HepG2 (cell line): Measurements from ENCODE around the gene PCLO. TPM values are rescaled to one million over a fixed set of nuclear protein-coding genes. Genes with fewer than 3 reads are reported as not detected.

Experiments
- ATAC-seq: fragments of 200-7000 bp; cut with Tn5 transposase; 3 replicates; pipeline ENCODE4 v1.9.1; 2020; ENCODE audit warnings: mild to moderate bottlenecking, moderate library complexity
- BruUV-seq: library from RNA; stranded (reverse); fragments of 400-500 nt; replicated peaks from 2 replicates; lab custom pipeline; 2021; lab: Mats Ljungman, UMichigan
- CTCF ChIA-PET: fragments of 300-600 bp; formaldehyde crosslinking; extraction: SDS; loops from one replicate; lab custom pipeline; 2021; ENCODE audit warnings: low total read pairs, inconsistent platforms, low intra/inter-chr PET ratio; lab: Yijun Ruan, JAX
- POLR2A ChIA-PET: fragments of 350-600 bp; sonication (Branson Sonifier 250); formaldehyde crosslinking; loops from one replicate; lab custom pipeline; 2020; ENCODE audit warnings: antibody characterized with exemption, inconsistent platforms; lab: Yijun Ruan, JAX
- DNase-seq: peaks from one replicate; pipeline ENCODE4 v3.0.0-alpha.2; 2015; ENCODE audit warnings: low spot score
- FAIRE-seq: peaks from 3 replicates; lab custom pipeline; 2011; peaks lifted over from hg19 to GRCh38; lab: Jason Lieb, UNC
- H2AFZ ChIP-seq: one replicate; pipeline ENCODE4 v1.6.1; 2011; ENCODE audit warnings: low read length, inconsistent platforms
- H3K27ac ChIP-seq: fragments of 300-600 bp; 3 replicates; pipeline ENCODE4 v1.8.0; 2011; ENCODE audit warnings: mixed run types, mild to moderate bottlenecking, mixed read lengths, low read length, inconsistent platforms; ENCODE audit not compliant: insufficient read depth; ENCODE audit errors: extremely low read length
- H3K27me3 ChIP-seq, 2 experiments: fragments of 200-600 bp in 1 of 2; 2 replicates in 1 of 2; 3 replicates in 1 of 2; pipeline versions ENCODE4 v1.6.0 to v1.8.0; 2011; ENCODE audit warnings: low read length in 2 of 2, mild to moderate bottlenecking in 2 of 2, moderate library complexity in 2 of 2, inconsistent platforms in 1 of 2; ENCODE audit not compliant: insufficient read depth in 2 of 2, control insufficient read depth in 1 of 2
- H3K36me3 ChIP-seq, 2 experiments: fragments of 200-600 bp in 1 of 2; replicated peaks in 1 of 2; 2 replicates in 1 of 2; 3 replicates in 1 of 2; pipeline versions ENCODE4 v1.5.1 to v1.8.0; 2011; ENCODE audit warnings: low read length in 2 of 2, inconsistent platforms in 1 of 2; ENCODE audit not compliant: insufficient read depth in 2 of 2, control insufficient read depth in 1 of 2
- H3K4me1 ChIP-seq: 2 replicates; pipeline ENCODE4 v1.5.1; 2012; ENCODE audit warnings: low read length, inconsistent platforms; ENCODE audit not compliant: insufficient read depth
- H3K4me2 ChIP-seq: 2 replicates; pipeline ENCODE4 v1.6.0; 2011; ENCODE audit warnings: low read depth, low read length, inconsistent platforms
- H3K4me3 ChIP-seq, 3 experiments: fragments of 200-600 bp in 1 of 3; sonication (generic), shearing (Covaris generic) in 1 of 3; replicated peaks in 1 of 3; 2 replicates each; pipeline ENCODE4 v1.5.1; 2011 to 2016; ENCODE audit warnings: low read length in 3 of 3, inconsistent platforms in 2 of 3, low read depth in 2 of 3, mild to moderate bottlenecking in 2 of 3, control low read depth in 1 of 3, mixed read lengths in 1 of 3; ENCODE audit not compliant: insufficient read depth in 1 of 3
- H3K79me2 ChIP-seq: one replicate; pipeline ENCODE4 v1.6.1; 2011; ENCODE audit warnings: low read length, inconsistent platforms; ENCODE audit not compliant: insufficient read depth
- H3K9ac ChIP-seq: 2 replicates; pipeline ENCODE4 v1.6.0; 2011; ENCODE audit warnings: mild to moderate bottlenecking, low read depth, low read length, inconsistent platforms; ENCODE audit not compliant: insufficient read depth
- H3K9me3 ChIP-seq: 2 replicates; pipeline ENCODE4 v1.5.1; 2012; ENCODE audit warnings: mild to moderate bottlenecking, low read length
- H4K20me1 ChIP-seq: 2 replicates; pipeline ENCODE4 v1.6.0; 2011; ENCODE audit warnings: inconsistent platforms, mild to moderate bottlenecking, low read length, moderate library complexity; ENCODE audit not compliant: insufficient read depth
- MIER2 ChIP-seq: IDR thresholded peaks from 2 replicates; pipeline ENCODE4 v1.6.1; 2016; ENCODE audit warnings: missing biosample characterization, missing genetic modification reagents
- NAIF1 ChIP-seq: sonication (generic); formaldehyde crosslinking; IDR thresholded peaks from 2 replicates; pipeline ENCODE4 v1.5.0; 2020; ENCODE audit warnings: mild to moderate bottlenecking, missing genetic modification reagents, borderline replicate concordance
- NFYC ChIP-seq: IDR thresholded peaks from 2 replicates; pipeline ENCODE4 v1.6.1; 2016; ENCODE audit warnings: missing genetic modification reagents, missing compliant biosample characterization
- RORA ChIP-seq: sonication (generic); formaldehyde crosslinking; IDR thresholded peaks from 2 replicates; pipeline ENCODE4 v1.5.0; 2020; ENCODE audit warnings: mild to moderate bottlenecking, missing genetic modification reagents, moderate library complexity
- SAP130 ChIP-seq: IDR thresholded peaks from 2 replicates; pipeline ENCODE4 v1.6.1; 2016; ENCODE audit warnings: low read depth
- STAT5B ChIP-seq: sonication (generic); formaldehyde crosslinking; IDR thresholded peaks from 2 replicates; pipeline ENCODE4 v1.4.0; 2020; ENCODE audit warnings: missing genetic modification reagents
- ZIK1 ChIP-seq: sonication (generic); formaldehyde crosslinking; IDR thresholded peaks from 2 replicates; pipeline ENCODE4 v1.5.0; 2020; ENCODE audit warnings: mild to moderate bottlenecking, low read depth, missing genetic modification reagents, borderline replicate concordance
- ZNF484 ChIP-seq: sonication (generic); formaldehyde crosslinking; IDR thresholded peaks from 2 replicates; pipeline ENCODE4 v1.5.1; 2020; ENCODE audit warnings: mild to moderate bottlenecking, low read depth, missing genetic modification reagents, borderline replicate concordance
- ZNF570 ChIP-seq: sonication (generic); formaldehyde crosslinking; IDR thresholded peaks from 2 replicates; pipeline ENCODE4 v1.4.0; 2020; ENCODE audit warnings: mild to moderate bottlenecking, missing genetic modification reagents, borderline replicate concordance
- ZSCAN9 ChIP-seq: IDR thresholded peaks from 2 replicates; pipeline ENCODE4 v1.6.1; 2016; ENCODE audit warnings: borderline replicate concordance
- WGBS: methylation state at CpG from one replicate; pipeline ENCODE4 v1.1.6; 2017; ENCODE audit warnings: low lambda C conversion rate; 5-methylcytosine and 5-hydroxymethylcytosine counted together
- in situ Hi-C: cut with HindIII; loops from 2 replicates; pipeline ENCODE4 v1.10.0; 2017; ENCODE audit warnings: low pct_unique_long_range_greater_than_20kb; ENCODE audit not compliant: extremely low pct_ligation_motif_present
- intact Hi-C: fragments of 100-400 bp; cut with micrococcal nuclease; formaldehyde crosslinking; loops from one replicate; pipeline ENCODE4 v1.10.0; 2022; ENCODE audit not compliant: unreplicated experiment
- polyA plus RNA-seq, 8 experiments: library from polyadenylated mRNA; depleted of rRNA in 3 of 8; stranded (reverse) in 7 of 8; unstranded in 1 of 8; fragments of >200 nt; fragmentation: Illumina TruSeq in 4 of 8; extraction: Trizol in 4 of 8; gene quantifications; 2 replicates each; pipeline versions ENCODE4 v1.2.1 to v1.2.3, GENCODE V29; 2011 to 2016; ENCODE audit warnings: low read depth in 4 of 8, missing spikeins in 1 of 8, mixed read lengths in 1 of 8; ENCODE audit not compliant: insufficient read depth in 1 of 8
- total RNA-seq, 5 experiments: library from RNA; depleted of rRNA; stranded (reverse); fragments of >200 nt; fragmentation: Illumina TruSeq; extraction: Trizol; gene quantifications; 2 replicates each; pipeline ENCODE4 v1.2.3, GENCODE V29; 2016; ENCODE audit warnings: low read depth in 1 of 5
- TF ChIP-seq, protein P1 (sequence below): IDR thresholded peaks from 2 replicates; pipeline ENCODE4 v1.4.0; 2020; ENCODE audit warnings: mild to moderate bottlenecking, missing genetic modification reagents
- TF ChIP-seq, protein P2 (sequence below): IDR thresholded peaks from 2 replicates; pipeline ENCODE4 v1.6.1; 2012; ENCODE audit warnings: low read depth, low read length, improper control_type of control experiment

PCLO gene
- total and polyA plus RNA-seq, 2 of the 13 experiments (the other 11 are each of a cell fraction or from before 2014, with no cell fraction given): 0.07 to 0.29 TPM

DNA sequence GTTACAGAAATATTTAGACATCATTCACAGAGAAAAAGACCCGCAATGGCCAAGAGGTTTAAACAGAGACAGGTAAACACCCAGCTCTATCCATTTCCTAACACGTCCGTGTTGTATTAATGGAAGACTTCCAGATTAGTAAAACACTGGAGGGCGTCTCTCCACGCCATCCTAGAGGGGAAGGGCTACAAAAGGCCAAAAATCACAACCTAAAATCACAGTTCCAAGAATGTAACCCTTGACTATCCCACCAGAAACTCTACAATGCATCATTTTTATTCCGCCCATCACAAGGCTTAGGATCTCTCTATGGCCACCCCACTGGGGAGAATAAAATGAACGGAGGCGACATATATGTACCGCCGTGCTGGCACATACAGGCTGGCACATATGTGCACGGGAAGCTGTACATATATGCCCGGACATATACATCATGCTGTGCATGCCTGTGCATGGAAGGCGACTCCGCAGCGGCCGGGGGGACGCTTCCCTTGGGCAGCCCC is 734 bp downstream of the PCLO start:
- intact Hi-C loops: no loop called here
- no peak overlapping the region for H3K27ac ChIP-seq
- FAIRE-seq (no peak), ATAC-seq (no peak), DNase-seq (no peak)
- H3K9me3 ChIP-seq: no peaks in the 10 kb centered on the region
- in situ Hi-C loops: no loop called here
- no peak for TF ChIP-seq STAT5B (CRISPR knock-in tag)
- 0 out of 2 replicates have a peak, but pooled peaks have one; percentile 26 for TF ChIP-seq NAIF1 (CRISPR knock-in tag)
- BruUV-seq: no TSS peak
- H3K4me2 ChIP-seq: peak overlapping the region; percentile 75
- CTCF ChIA-PET: no interaction called here
- no peaks in the 10 kb centered on the region for H3K27me3 ChIP-seq
- peaks cover 14% of the 10 kb centered on the region for H3K4me1 ChIP-seq
- WGBS: 12% methylated on average over 10 of the region's 17 CpGs
- no peaks in the 10 kb centered on the region for H3K79me2 ChIP-seq
- POLR2A ChIA-PET: no interaction called here
- H3K36me3 ChIP-seq: no peaks in the 10 kb centered on the region
- H3K4me3 ChIP-seq: peak overlapping the region; percentile 37 to 71 (median 56)
- no peaks in the 10 kb centered on the region; the same call in 1 of the 2 replicates for H4K20me1 ChIP-seq
- no peak overlapping the region for H2AFZ ChIP-seq
- H3K9ac ChIP-seq: no peak overlapping the region

DNA sequence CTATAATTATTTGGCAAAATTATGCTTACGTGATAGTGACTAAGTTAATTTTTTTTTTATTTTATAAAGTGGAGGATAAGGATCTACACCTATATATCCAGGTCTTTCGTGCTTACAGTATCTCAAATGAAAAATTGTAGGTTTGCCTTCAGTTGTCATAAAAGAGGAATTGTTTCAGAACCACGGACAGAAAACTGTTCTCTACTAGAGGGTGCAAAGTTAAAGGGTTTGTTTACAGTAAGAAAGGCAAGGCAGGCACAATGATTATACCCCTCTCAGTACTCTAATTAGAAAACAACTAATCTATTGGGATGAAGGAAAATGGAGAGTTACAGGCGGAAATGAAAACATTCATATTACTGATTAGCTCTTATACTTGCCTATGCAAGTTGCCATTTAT is 1.5 kb downstream of the PCLO start:
- WGBS: 2% methylated on average over 4 of the region's 4 CpGs
- no peak overlapping the region for H3K4me3 ChIP-seq
- TF ChIP-seq RORA (CRISPR knock-in tag): no peak
- no peak for TF ChIP-seq ZNF570 (CRISPR knock-in tag)
- TF ChIP-seq MIER2 (CRISPR knock-in tag): peak; percentile 95
- TF ChIP-seq ZSCAN9 (CRISPR knock-in tag): 0 out of 2 replicates have a peak, but pooled peaks have one; percentile 34
- no peak for TF ChIP-seq ZNF484
- no peak for TF ChIP-seq ZIK1 (CRISPR knock-in tag)
- TF ChIP-seq, protein P1, sequence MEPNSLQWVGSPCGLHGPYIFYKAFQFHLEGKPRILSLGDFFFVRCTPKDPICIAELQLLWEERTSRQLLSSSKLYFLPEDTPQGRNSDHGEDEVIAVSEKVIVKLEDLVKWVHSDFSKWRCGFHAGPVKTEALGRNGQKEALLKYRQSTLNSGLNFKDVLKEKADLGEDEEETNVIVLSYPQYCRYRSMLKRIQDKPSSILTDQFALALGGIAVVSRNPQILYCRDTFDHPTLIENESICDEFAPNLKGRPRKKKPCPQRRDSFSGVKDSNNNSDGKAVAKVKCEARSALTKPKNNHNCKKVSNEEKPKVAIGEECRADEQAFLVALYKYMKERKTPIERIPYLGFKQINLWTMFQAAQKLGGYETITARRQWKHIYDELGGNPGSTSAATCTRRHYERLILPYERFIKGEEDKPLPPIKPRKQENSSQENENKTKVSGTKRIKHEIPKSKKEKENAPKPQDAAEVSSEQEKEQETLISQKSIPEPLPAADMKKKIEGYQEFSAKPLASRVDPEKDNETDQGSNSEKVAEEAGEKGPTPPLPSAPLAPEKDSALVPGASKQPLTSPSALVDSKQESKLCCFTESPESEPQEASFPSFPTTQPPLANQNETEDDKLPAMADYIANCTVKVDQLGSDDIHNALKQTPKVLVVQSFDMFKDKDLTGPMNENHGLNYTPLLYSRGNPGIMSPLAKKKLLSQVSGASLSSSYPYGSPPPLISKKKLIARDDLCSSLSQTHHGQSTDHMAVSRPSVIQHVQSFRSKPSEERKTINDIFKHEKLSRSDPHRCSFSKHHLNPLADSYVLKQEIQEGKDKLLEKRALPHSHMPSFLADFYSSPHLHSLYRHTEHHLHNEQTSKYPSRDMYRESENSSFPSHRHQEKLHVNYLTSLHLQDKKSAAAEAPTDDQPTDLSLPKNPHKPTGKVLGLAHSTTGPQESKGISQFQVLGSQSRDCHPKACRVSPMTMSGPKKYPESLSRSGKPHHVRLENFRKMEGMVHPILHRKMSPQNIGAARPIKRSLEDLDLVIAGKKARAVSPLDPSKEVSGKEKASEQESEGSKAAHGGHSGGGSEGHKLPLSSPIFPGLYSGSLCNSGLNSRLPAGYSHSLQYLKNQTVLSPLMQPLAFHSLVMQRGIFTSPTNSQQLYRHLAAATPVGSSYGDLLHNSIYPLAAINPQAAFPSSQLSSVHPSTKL (CRISPR knock-in tag): 0 out of 2 replicates have a peak, but pooled peaks have one; percentile 11
- TF ChIP-seq, protein P2, sequence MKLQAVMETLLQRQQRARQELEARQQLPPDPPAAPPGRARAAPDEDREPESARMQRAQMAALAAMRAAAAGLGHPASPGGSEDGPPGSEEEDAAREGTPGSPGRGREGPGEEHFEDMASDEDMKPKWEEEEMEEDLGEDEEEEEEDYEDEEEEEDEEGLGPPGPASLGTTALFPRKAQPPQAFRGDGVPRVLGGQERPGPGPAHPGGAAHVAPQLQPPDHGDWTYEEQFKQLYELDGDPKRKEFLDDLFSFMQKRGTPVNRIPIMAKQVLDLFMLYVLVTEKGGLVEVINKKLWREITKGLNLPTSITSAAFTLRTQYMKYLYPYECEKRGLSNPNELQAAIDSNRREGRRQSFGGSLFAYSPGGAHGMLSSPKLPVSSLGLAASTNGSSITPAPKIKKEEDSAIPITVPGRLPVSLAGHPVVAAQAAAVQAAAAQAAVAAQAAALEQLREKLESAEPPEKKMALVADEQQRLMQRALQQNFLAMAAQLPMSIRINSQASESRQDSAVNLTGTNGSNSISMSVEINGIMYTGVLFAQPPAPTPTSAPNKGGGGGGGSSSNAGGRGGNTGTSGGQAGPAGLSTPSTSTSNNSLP: no peak
- peak; percentile 29; the same call in 1 of the 2 replicates for TF ChIP-seq SAP130 (CRISPR knock-in tag)
- no peak for TF ChIP-seq NFYC (CRISPR knock-in tag)

More for the DNA sequence above, 1.5 kb downstream of the PCLO start:
- POLR2A ChIA-PET: no interaction called here
- BruUV-seq: no TSS peak
- intact Hi-C loops: no loop called here
- in situ Hi-C loops: no loop called here
- no peaks in the 10 kb centered on the region for H3K9me3 ChIP-seq
- no peak for DNase-seq
- H2AFZ ChIP-seq: no peak overlapping the region
- CTCF ChIA-PET: no interaction called here
- H3K9ac ChIP-seq: no peak overlapping the region
- H3K79me2 ChIP-seq: no peaks in the 10 kb centered on the region
- H3K4me2 ChIP-seq: no peak overlapping the region
- no peak for ATAC-seq
- H3K27me3 ChIP-seq: no peaks in the 10 kb centered on the region
- no peak for FAIRE-seq
- no peak overlapping the region for H3K27ac ChIP-seq
- no peaks in the 10 kb centered on the region; the same call in 1 of the 2 replicates for H4K20me1 ChIP-seq
- no peaks in the 10 kb centered on the region for H3K36me3 ChIP-seq
- H3K4me1 ChIP-seq: peaks cover 14% of the 10 kb centered on the region
